Subcutaneous abdominal adipose tissue (tissue), 5 donors: ENCODE data around the gene SPRR2D.

Experiments used
- H3K27ac ChIP-seq: one replicate; pipeline ENCODE4 v1.7.0; 2013; ENCODE audit warnings: low read depth, mild to moderate bottlenecking, inconsistent platforms, low read length, moderate library complexity
- H3K27me3 ChIP-seq, 5 donors: one replicate each; pipeline ENCODE4 v1.7.0; 2013; ENCODE audit warnings: low read length in 5 of 5, inconsistent platforms in 1 of 5; ENCODE audit not compliant: control insufficient read depth in 5 of 5, insufficient read depth in 4 of 5
- H3K36me3 ChIP-seq, 5 donors: one replicate each; pipeline ENCODE4 v1.7.0; 2013; ENCODE audit warnings: low read length in 5 of 5; ENCODE audit not compliant: control insufficient read depth in 5 of 5, insufficient read depth in 5 of 5
- H3K4me1 ChIP-seq, 5 donors: one replicate each; pipeline ENCODE4 v1.7.0; 2013; ENCODE audit warnings: low read length in 5 of 5, mild to moderate bottlenecking in 3 of 5, moderate library complexity in 1 of 5; ENCODE audit not compliant: control insufficient read depth in 5 of 5, insufficient read depth in 5 of 5
- H3K4me3 ChIP-seq, 5 donors: one replicate each; pipeline ENCODE4 v1.7.0; 2013; ENCODE audit warnings: low read length in 5 of 5, low read depth in 1 of 5
- H3K9ac ChIP-seq, 5 donors: one replicate each; pipeline ENCODE4 v1.7.0; 2013; ENCODE audit warnings: low read length in 5 of 5, mild to moderate bottlenecking in 4 of 5, moderate library complexity in 3 of 5
- H3K9me3 ChIP-seq, 5 donors: one replicate each; pipeline ENCODE4 v1.7.0; 2013; ENCODE audit warnings: low read length in 5 of 5; ENCODE audit not compliant: control insufficient read depth in 5 of 5
- donor health status: healthy.
- donor health status: healthy.
- donor health status: healthy.
- donor health status: healthy.
- donor health status: healthy.

SPRR2D gene

DNA sequence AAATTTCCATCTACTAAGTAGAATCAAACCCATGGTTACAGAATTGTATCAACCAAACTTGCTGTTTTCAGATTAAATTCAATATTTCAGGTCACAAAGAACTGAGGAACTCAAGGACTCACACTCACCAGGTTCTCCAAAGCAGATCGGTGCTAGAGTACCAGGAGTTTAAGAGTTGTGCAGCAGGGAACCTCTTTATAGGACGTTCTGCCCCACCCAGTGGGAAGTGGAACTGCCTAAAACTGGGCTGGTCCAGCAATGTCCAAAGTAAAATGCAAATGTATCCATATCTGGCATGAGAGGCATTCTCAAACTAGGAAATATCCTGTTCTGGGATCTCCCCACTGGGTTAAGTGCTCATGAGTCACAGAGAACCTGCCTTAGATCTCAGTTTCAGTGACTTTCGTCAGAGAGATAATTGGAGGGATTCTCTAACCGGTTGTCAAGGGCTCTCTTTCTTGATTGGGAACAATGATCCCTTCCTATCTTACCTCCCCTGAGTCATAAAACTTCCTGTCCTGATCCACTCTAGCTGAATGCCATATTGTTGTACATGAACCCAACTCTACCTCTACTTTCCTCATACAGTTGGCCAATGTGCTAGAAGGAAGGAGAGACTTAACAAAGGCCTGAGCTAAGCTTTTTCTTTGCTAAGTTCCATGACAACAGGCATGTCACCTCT lies at the start of gene SPRR2D:
Gene SPRR2D, minus strand, starts transcription at position 171 of the 682 bp plus-strand sequence. CDS start 774 bp downstream, outside the sequence.
- Histone ChIP-seq H3K36me3 (no peaks in the 10 kb centered on the region), H3K9me3 (no peaks in the 10 kb centered on the region), H3K27me3 (peaks cover 0 to 2% (median 0%) of the 10 kb centered on the region in 5 donors), H3K9ac (no peak within 1 kb of the TSS), H3K4me3 (no peak within 1 kb of the TSS), H3K27ac (no peak within 1 kb of the TSS), H3K4me1 (no peaks in the 10 kb centered on the region)

GRCh38 chr1:153087652-153088051 lies 46.7 kb upstream of the SPRR2D start:
- Histone ChIP-seq H3K4me3 (no peak overlapping the region), H3K27me3 (peaks cover 0 to 2% (median 0%) of the 10 kb centered on the region in 5 donors), H3K9ac (no peak overlapping the region), H3K4me1 (no peaks in the 10 kb centered on the region), H3K27ac (no peak overlapping the region), H3K36me3 (no peaks in the 10 kb centered on the region), H3K9me3 (peaks cover 0 to 9% (median 0%) of the 10 kb centered on the region in 5 donors)

GRCh38 chr1:153081736-153082135 lies 40.8 kb upstream of the SPRR2D start:
- peaks cover 0 to 9% (median 2%) of the 10 kb centered on the region in 5 donors for H3K9me3 ChIP-seq
- no peaks in the 10 kb centered on the region for H3K36me3 ChIP-seq
- H3K27ac ChIP-seq: no peak overlapping the region
- no peaks in the 10 kb centered on the region for H3K4me1 ChIP-seq
- H3K9ac ChIP-seq: no peak overlapping the region
- no peak overlapping the region for H3K4me3 ChIP-seq
- peaks cover 0 to 2% (median 0%) of the 10 kb centered on the region in 5 donors for H3K27me3 ChIP-seq

GRCh38 chr1:153072806-153073726 lies 32.1 kb upstream of the SPRR2D start:
- H3K36me3 ChIP-seq: no peaks in the 10 kb centered on the region
- no peaks in the 10 kb centered on the region for H3K4me1 ChIP-seq
- H3K9me3 ChIP-seq: no peaks in the 10 kb centered on the region
- no peak overlapping the region for H3K9ac ChIP-seq
- no peak overlapping the region for H3K4me3 ChIP-seq
- H3K27ac ChIP-seq: no peak overlapping the region
- H3K27me3 ChIP-seq: no peaks in the 10 kb centered on the region

GRCh38 chr1:153071511-153071910 lies 30.6 kb upstream of the SPRR2D start, which contains the start of gene SPRR2B:
Gene SPRR2B, minus strand, starts transcription at chr1:153071611. Its CDS starts 772 bp downstream, at chr1:153070839.
- Histone ChIP-seq H3K9ac (no peak within 1 kb of the TSS), H3K4me1 (no peaks in the 10 kb centered on the region), H3K9me3 (no peaks in the 10 kb centered on the region), H3K27ac (no peak within 1 kb of the TSS), H3K36me3 (no peaks in the 10 kb centered on the region), H3K27me3 (no peaks in the 10 kb centered on the region), H3K4me3 (no peak within 1 kb of the TSS)

DNA sequence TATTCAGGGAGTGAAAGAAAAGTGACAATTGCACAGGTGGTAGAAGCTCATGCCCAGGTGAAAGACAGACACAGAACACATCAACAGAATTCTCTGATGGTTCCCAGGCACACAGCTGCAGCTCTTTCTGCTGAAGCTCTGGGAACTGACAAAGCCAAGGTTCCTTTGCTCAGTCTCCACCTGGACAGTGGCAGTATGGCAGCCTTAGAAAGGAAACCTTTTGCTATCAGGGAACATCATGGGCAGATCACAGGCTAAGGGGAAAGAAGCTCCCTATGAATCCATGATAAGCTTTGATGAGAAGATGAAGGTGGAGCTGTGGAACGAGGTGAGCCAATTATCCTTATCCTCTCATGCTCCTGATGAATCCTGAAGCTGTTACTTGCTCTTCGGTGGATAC lies 29.3 kb upstream of the SPRR2D start:
- Histone ChIP-seq H3K4me3 (no peak overlapping the region), H3K9ac (no peak overlapping the region), H3K27ac (no peak overlapping the region), H3K36me3 (no peaks in the 10 kb centered on the region), H3K27me3 (no peaks in the 10 kb centered on the region), H3K4me1 (no peaks in the 10 kb centered on the region), H3K9me3 (no peaks in the 10 kb centered on the region)

DNA sequence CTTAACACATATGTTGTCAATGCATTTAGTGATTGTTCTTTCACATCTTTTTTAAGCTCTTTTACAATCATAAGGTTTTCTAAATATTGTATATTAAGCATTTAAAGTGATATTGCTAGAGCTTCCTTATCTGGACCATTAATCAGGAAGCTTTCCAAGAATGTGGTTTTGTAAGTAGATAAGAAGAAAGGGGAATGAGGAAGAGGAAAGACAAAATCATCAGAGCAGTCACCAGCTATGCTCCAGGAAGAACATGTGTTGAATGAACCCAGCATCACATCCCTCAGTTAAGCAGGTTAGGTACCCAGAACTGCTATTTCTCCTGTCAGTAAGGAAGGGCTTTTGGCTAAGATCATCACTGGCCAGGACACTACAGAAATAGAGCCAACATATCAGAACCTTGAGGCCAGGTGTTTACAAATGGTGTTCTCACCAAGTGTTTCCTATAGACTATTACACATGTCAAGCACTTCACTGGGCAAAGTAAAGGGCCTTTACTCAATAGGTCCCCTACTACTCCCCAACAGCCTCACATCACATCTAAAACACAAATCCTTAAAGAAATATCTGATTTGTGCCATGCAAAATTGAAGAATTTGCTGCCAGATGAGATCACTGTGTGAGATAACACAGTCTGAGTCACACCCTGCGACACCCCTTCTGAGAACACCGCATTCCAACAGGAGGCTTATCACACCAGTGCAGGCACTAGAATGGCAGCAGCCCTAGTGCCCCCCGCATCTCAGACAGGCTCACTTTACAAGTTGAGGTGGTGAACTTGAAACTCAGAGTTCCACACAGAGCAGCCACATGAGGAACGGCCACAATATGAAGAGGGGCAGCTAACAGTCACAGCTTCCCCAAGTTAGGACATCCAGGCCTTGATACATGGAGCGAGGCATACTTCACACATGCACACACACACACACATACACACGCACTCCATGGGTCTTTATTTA lies 18.2 kb upstream of the SPRR2D start:
- H3K9me3 ChIP-seq: no peaks in the 10 kb centered on the region
- no peak overlapping the region for H3K27ac ChIP-seq

DNA sequence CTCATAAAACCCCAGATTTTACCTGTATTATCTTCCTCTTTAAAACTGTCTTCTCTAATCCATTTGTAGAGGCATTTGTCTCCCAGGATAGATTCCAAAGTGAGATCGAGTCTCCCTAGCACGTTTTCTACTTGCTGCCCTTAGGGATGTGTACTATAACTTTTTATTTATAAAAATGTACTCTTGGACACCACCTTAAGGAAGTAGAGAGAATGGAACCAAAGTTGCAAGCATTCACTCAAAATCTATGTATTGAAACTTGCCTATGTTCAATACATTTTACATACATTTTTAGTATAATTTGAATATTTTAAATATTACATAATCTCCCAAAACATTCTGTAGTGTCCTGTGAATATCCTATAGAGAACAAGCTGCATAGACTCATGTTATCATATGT lies 17.2 kb upstream of the SPRR2D start:
- Histone ChIP-seq H3K4me3 (no peak overlapping the region), H3K27me3 (peaks cover 0 to 4% (median 0%) of the 10 kb centered on the region in 5 donors), H3K9me3 (no peaks in the 10 kb centered on the region), H3K36me3 (no peaks in the 10 kb centered on the region), H3K4me1 (no peaks in the 10 kb centered on the region), H3K27ac (no peak overlapping the region), H3K9ac (no peak overlapping the region)

More for the DNA sequence above, 18.2 kb upstream of the SPRR2D start:
- H3K27me3 ChIP-seq: peaks cover 0 to 4% (median 0%) of the 10 kb centered on the region in 5 donors
- no peak overlapping the region for H3K4me3 ChIP-seq
- H3K4me1 ChIP-seq: no peaks in the 10 kb centered on the region
- H3K36me3 ChIP-seq: no peaks in the 10 kb centered on the region
- H3K9ac ChIP-seq: no peak overlapping the region

GRCh38 chr1:153057375-153057774 lies 16.5 kb upstream of the SPRR2D start, which contains the start of gene SPRR2A:
Gene SPRR2A, minus strand, starts transcription at chr1:153057512. Its CDS starts 777 bp downstream, at chr1:153056735.
- Histone ChIP-seq H3K9me3 (peaks cover 0 to 2% (median 0%) of the 10 kb centered on the region in 5 donors), H3K4me3 (no peak within 1 kb of the TSS), H3K9ac (no peak within 1 kb of the TSS), H3K36me3 (no peaks in the 10 kb centered on the region), H3K27me3 (peaks cover 0 to 4% (median 0%) of the 10 kb centered on the region in 5 donors), H3K4me1 (no peaks in the 10 kb centered on the region), H3K27ac (no peak within 1 kb of the TSS)
